ENCODE measurements around the gene DNAH14.
"Not testable (repeated sequence)": the region's sequence is repeated elsewhere in the genome, so short reads cannot be mapped to it uniquely, and the experiment has no call there.

Gene DNAH14

DNA sequence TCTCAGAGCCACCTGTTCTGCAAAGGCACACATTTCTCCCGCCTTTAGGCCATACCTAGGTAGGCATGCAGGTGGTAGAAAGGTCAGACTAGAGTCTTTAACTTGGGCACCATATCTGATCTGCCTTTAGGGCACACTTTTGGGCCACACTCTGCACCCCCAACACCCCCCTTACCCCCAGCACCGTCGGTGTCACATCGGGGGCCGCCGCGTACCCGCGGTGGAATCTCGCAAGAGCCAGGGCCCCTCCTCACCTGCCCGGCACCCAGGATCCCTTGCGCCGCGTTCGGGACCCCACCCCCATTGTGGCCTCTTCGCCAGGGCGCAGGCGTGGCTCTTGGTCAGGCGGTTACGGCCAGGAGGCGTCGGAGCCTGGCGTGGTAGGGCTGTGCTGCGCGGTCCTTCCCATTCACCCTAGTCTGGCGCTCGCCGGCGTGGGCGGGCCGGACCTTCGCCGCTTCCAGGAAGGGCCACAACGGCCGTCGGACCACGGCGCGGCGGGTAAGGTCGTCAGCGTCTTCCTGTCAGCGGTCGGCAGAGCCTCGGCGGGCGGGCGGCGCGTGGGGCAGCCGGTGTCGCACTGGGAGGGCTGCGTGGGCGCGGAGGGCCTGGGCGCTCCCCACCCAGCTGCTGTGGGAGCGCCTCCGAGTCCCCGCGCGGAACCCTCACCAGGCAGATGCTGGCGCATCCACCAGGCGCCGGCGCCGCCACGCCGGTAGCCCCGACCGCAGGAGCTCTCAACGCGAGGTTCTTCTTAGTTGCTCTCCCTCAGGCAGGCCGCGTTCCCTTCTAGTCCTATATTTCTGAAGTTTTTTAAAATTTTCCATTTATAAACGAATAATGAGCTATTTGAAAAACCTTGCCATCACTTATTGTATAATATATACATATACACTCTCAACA, at the start of gene DNAH14:
Gene DNAH14, plus strand, starts transcription at position 341 of the 903 bp plus-strand sequence. CDS start 23,028 bp downstream, outside the sequence.
- peak in 1 of 2 donors; percentile 8 for DNase-seq (ENCODE audit: low read depth in 2 of 2)

DNA sequence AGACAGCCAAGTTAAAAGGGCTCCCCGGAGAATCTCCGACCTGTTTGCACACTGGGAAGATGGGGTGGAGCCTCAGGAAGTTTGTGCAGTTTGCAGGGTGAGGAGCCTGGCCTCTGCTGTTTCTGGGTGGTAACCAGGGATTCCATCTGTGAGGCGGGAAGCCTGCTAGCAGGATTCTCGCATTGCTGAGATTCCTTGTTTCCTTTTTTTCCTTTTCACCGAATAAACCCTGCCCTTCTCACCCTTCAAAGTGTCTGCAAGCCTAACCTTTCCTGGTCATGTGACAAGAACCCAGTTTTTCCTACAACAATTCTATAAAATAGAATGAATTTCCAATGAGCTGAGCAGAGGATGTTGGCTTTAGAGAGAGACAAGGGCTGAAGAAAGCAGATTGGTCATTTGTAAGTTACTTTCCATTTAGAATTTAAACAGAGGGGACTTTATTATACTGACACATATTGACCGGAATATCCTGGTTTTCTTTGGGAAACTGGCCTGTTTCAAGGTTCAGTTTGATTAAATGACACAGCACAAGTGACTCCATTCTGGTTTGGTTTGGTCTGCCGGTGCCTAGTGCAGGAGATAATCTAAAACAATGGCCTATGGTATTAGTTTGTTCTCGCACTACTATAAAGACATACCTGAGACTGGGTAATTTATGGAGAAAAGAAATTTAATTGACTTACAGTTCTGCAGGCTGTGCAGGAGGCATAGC, 48.7 kb upstream of the DNAH14 start:
- DNase-seq (ENCODE audit: low read depth in 2 of 2): no peak

DNA sequence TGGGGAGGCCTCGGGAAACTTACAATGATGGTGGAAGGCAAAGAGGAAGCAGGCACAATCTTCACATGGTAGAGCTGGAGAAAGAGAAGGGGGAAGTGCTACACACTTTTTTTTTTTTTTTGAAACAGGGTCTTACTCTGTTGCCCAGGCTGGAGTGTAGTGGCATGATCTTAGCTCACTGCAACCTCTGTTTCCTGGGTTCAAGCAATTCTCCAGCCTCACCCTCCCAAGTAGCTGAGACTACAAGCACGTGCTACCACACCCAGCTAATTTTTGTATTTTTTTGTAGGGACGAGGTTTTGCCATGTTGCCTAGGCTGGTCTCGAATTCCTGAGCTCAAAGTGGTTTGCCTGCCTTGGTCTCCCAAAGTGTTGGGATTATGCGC, 48.2 kb upstream of the DNAH14 start:
- not testable (repeated sequence) for DNase-seq (ENCODE audit: low read depth in 2 of 2)

DNA sequence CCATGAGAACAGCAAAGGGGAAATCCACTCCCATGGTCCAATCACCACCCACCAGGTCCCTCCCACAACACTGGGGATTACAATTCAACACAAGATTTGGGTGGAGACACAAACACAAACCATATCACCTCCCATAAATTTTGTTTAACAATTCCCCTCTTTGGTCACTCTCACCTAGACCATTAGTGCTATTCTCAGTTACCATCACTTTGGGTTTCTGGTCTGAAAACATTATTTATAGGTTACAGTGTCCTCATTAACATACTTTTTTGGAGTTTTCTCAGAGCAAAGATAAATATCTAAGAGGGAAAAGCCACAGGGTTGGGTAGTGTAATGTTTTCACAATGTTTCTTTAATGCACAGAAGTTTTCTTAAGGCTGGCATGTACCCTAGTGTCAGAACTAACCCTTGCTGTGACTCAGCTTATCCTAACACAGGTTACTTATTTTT, 47.7 kb upstream of the DNAH14 start:
- no peak for DNase-seq (ENCODE audit: low read depth in 2 of 2)

DNA sequence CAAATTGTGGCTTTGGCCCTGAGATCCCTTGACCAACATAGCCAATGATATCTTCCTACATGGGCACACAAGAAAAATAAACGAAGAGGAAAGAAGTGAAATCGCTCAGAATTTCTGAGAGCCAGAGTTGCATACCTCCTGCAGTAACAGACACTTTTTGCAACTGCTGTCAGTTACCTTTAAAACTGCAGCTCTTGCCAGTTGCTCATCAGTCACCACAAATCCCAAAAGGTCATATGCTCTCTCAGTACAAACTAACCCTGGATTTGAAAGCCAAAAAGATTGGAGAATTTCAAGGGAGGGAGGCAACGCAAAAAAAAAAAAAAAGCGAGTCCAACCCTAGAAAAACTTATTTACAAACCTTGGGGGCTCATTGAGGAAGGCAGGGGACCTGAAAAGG, 47.2 kb upstream of the DNAH14 start:
- no peak for DNase-seq (ENCODE audit: low read depth in 2 of 2)

DNA sequence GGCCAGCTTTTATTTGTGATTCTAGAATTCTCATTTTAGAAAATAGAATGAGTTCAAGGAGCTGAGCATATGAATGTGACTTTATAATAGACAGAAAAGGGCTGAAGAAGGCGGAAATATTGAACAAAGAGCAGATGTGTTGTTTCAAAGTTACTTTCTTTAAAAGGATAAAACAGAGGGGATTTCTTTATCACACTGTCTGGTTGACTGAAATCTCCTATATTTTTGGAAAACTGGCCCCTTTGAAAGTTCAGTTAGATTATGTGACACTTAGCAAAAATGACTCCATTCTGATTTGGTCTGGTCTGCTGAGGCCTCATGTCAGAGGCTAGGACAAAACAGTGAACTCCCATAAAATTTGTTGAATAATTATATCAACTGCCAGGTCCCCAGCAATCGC, 46.4 kb upstream of the DNAH14 start:
- no peak for DNase-seq (ENCODE audit: low read depth in 2 of 2)

DNA sequence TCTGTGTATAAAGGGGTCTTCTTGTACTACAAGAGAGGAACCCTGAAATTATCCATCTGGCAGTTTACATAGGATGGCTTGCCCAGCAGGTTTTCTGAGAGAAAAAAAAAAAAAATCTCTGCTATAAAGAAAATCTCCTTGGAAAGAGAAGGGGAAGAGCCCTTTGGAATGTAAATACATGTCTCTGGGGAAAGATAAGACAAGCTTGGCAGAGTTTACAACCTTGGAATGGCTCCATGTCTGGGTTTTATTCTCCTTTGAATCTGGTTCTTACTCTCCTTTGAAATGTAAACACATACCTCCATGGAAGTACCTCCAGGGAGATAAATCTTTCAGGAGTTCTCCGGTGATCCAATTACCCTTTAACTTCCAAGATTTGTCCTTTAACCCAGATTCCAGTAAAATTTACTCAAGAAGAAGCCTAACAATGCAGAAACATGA, 45.1 kb upstream of the DNAH14 start:
- DNase-seq (ENCODE audit: low read depth in 2 of 2): no peak

DNA sequence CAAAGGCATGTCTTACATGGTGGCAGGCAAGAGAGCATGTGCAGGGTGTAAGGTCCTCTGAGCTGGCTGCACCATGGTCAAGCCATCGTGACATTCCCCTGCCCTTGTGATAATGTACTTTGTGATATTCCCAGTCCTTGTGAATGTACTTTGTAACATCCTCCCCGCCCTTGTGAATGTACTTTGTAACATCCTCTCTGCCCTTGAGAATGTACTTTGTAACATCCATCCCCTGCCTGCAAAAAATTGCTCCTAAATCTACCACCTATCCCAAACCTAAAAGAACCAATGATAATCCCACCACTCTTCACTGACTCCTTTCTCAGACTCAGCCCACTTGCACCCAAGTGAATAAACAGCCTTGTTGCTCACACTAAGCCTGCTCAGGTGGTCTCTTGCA, 44.1 kb upstream of the DNAH14 start:
- DNase-seq (ENCODE audit: low read depth in 2 of 2): not testable (repeated sequence)

DNA sequence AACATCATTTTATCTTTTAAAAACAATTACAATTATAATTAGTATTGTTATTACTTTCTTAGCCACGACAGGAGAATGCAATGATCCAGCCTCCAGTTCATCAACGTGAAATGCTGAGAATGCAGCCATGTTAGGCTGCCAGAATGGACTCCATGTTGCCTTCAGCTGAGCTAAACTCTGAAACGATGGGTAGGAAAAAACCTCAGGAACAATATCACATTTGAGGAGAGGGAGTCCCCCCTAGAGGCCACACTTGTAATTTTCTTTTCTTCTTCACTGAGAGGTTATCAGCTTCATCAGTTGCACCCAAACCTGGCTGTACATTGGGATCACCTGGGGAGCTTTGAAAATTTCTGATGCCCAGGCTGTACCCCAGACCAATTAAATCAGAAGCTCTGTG, 34.6 kb upstream of the DNAH14 start:
- DNase-seq (ENCODE audit: low read depth in 2 of 2): no peak

DNA sequence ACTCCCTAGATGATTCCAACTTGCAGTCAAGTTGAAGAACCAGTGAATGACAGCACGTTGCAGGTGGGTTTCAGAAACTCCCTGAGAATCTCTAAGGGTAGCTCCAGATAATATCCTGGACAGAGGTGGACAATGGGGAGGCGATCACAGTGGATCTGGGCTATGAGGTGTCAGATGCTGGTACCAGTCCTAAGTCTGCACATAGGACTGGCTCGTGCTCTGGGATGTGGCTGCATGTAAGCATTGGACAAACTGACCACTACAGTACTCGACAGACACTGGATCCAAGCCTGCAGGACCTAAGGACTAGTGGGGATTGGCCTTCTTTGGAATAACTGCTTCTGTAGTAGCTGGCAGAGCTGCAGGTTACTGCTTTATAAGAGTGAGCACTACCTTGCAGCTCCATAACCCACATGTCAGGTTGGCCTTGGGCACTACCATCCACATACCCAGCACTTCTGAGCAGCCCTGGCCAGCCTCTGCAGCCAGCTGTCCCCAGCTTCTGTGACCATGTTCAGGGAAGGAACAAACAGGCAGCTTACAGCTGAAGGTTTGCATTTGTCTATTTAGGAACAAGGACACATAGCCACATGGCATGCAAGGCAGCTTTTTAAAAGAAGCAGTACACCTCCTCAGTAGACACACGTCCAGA, 33.2 kb upstream of the DNAH14 start:
- DNase-seq (ENCODE audit: low read depth in 2 of 2): no peak

DNA sequence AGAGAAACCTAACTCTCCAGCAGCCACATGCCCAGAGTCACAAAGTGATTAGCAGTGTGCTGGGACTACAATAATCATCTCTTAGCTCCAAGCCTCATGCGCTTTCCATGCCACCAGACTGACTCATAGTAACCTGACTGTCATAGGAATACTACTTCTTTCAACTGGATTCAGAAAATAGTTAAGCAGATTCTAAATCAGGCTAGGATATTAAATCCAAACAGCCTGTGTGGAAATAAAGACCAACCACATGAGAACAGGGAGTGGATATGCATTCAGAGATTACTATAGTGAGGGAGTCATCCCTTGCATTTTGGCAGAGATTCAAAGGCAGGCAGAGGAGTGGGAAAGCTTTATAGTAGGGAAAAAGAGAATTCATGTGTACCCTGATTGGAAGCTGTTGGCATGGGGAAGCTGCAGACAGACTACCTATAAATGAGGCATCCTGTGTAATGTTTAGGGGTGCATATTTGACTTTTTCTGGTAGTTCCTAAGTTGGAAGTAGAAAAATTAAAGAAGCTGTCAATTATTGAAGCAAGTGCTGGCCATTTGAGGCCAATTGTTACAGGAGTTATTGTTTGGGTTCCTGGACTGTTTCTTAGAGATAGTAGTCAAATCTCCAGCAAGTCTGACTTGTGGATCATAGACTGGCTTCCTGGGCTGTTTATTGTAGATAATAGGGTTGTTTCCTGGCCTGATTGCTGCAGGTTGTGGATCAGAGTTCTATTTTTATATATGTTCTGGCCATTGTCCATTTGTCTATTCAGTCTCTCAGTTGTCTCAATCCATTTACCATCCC, 31.7 kb upstream of the DNAH14 start:
- DNase-seq (ENCODE audit: low read depth in 2 of 2): no peak

DNA sequence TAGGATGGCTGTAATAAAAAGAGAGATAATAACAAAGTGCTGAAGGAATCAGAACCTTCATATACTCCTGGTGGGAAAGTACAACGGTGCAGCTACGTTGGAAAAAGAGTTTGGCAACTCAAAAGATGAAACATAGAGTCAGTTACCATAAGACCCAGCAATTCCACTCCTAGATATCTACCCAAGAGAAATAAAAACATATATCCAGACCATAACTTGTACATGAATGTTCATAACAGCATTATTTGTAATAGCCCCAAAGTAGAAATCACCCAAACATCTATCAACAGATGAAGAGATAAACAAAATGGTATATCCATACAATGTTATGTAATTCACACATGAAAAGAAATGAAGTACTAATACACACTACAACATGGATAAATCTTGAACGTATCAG, 30.5 kb upstream of the DNAH14 start:
- DNase-seq (ENCODE audit: low read depth in 2 of 2): no peak

DNA sequence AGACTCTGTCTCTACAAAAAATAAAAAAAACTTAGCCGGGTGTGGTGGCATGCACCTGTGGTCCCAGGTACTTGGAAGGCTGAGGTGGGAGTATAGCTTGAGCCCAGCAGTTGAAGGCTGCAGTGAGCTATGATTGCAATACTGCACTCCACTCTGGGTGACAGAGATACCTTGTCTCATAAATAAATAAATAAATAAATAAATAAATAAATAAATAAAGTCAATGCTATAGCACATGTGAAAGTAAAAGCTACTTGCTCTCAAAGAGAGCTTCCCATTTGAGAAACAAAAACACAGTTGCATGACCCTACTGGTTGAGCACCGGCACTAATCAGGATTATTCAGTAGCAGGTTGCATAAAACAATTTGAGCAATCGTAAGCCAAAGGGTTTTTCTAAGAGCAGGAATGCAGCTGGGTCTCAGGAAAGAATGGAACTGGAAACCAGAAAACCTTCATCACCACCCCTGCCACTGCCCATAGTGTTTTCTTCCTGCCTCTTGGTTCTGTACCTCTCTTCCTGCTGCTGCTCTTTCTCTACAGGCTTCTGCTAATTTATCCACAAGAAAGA, 29.3 kb upstream of the DNAH14 start:
- no peak for DNase-seq (ENCODE audit: low read depth in 2 of 2)

DNA sequence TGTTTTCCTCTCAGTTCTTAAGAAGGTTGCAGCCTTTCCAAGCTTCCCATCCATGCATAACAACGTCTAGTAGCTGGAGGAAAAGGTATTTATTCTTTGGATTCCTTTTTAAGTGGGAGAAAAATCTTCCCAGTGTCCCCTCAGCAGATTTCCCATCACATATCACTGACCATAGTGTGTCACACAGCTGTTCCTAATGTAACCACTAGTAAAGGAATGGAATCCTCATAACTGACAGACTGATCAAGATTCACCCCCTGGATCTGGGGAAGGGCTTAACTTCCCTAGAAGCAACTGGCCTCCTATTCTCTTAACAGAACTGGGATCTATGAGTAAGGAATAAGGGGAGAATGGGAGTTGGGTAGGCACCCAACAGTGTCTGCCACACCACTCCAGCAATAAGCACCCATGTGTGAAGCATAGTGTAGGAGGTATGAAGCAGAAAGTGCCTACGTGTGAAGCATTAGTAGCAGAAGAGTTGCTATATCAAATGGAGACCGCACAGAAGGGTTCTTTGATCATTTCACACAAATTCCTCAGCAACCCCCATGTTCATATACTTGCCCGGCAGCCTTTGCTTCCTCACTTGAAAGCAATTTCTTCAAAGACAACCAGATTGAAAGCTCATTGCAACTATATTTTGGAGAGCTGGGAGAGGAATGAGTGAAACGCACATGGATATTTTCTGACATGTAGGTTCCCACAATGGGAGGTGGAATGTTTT, 28.2 kb upstream of the DNAH14 start:
- DNase-seq (ENCODE audit: low read depth in 2 of 2): no peak

DNA sequence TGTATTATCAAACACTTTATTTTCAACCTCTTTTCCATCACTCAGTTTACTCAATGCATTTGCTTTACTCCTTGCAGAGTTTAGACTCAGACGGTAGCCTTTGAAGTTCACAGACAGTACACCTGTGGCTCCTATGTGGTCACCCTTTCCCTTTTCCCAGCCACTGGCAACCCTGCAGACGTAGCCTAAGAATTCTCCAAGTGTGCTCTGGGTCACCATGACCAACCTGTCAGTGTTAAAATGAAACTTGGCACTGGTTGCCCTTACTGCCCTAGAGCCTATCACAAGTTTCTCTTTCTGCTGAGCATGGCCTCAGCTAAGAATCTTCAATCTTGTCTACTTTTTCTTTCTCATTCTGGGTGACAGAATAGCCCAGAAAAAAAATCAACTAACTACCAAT, 25.5 kb upstream of the DNAH14 start:
- DNase-seq (ENCODE audit: low read depth in 2 of 2): no peak

DNA sequence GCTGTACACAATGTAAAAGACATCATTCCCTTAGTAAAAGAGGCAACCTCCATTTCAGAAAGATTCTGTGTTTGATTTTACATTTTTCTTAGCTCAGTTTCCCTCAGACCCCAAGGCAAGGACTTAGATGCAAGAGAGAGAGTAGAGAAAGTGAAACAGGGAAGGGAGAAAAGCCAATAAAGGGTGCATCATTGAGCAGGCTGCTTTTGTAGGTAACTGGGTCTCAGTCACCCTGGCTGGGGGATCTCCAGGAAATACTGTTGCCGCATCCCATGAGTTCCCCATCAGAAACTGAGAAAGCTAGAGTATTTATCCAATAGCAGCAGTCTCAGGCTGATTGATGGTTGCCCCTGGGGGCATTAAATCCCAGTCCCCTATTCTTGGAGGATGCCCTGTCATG, 23.1 kb upstream of the DNAH14 start:
- no peak for DNase-seq (ENCODE audit: low read depth in 2 of 2)

DNA sequence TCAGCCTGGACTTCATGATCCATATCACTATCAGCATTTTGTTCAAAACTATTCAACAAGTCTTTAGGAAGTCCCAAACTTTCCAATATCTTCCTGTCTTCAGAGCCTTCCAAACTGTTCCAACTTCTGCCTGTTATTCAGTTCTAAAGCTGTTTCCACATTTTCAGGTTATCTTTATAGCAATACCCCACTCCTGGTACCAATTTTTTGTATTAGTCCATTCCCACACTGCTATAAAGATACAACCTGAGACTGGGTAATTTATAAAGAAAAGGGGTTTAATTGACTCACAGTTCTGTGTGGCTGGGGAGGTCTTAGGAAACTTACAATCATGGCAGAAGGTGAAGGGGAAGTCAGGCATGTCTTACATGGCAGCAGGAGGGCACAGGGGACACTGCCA, 18.3 kb upstream of the DNAH14 start:
- DNase-seq (ENCODE audit: low read depth in 2 of 2): no peak

DNA sequence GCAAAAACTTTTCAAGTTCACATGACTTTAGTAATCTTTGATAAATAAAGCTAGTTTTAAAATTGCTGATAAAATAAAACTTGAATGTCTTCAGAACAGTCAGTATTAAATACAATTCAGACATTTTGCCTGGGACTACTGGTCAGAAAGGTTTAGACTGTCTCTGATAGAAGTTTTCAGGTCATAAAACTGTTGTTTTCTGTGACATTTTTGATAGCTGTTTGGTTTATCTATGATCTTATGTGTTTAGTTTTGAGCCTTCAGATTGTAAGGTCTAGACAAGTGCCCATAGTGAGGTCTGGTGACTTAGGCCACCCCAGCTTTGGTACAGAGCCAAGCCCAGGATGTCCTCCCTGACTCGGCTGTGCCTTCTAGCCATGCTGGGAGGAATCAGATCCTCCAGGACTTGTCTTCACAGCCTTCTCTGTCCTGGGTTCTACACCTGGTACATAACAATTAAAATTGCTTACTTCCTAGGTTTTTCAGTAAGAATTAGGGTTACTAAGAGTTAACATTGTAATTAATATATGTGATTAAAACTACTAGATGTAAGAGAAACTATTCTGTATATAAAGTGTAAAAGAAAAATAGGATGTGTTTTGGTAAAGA, 15.1 kb upstream of the DNAH14 start:
- DNase-seq (ENCODE audit: low read depth in 2 of 2): no peak

DNA sequence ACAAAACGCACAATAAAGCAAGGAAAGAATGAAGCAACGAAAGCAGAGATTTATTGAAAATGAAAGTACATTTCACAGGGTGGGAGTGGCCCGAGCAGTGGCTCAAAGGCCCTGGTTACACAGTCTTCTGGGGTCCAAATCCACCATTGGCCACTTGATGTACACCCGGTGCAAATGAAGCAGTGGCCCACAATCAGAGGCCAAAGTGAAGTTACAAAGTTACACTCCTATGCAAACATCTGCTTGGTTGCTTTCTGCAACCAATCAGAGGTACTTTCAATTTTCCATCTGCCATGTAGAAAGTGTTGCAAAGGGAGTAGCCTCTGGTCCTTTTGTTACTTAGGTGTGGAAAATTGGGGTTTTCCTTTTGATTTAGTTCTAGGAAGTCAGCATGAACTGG, 10.0 kb upstream of the DNAH14 start:
- DNase-seq (ENCODE audit: low read depth in 2 of 2): no peak

DNA sequence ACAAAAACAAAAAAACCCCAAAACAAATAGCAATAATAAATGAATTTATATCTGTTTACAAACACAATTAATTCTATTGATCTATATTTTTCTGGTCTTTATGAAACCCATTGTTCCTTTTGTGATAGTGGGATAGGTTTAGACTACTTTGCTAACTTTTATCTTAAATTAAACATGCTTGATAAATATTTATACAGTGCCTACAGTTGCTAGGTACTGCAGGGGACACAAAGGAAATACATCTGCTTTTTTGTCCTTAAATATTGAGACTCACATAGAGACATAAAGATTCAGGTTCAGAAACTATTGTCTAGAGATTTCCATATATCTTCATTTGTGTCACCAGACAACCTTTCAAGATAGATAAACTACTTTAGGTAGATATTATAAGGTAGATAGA, 8.5 kb upstream of the DNAH14 start:
- no peak for DNase-seq (ENCODE audit: low read depth in 2 of 2)

Data from stimulated activated CD8-positive, alpha-beta memory T cell treated with anti-CD3 and anti-CD28 coated beads, Interleukin-2, amount 100 ng/mL, for 48 hours (primary cell).